IPS-NIHi11 (cell line): ENCODE measurements around the gene CEACAM6.
"Not testable (repeated sequence)": the region's sequence is repeated elsewhere in the genome, so short reads cannot be mapped to it uniquely, and the experiment has no call there.

Experiments used
- DNase-seq: peaks from one replicate; pipeline ENCODE4 v3.0.0; 2012; ENCODE audit warnings: mixed read lengths, low spot score

Gene CEACAM6

DNA sequence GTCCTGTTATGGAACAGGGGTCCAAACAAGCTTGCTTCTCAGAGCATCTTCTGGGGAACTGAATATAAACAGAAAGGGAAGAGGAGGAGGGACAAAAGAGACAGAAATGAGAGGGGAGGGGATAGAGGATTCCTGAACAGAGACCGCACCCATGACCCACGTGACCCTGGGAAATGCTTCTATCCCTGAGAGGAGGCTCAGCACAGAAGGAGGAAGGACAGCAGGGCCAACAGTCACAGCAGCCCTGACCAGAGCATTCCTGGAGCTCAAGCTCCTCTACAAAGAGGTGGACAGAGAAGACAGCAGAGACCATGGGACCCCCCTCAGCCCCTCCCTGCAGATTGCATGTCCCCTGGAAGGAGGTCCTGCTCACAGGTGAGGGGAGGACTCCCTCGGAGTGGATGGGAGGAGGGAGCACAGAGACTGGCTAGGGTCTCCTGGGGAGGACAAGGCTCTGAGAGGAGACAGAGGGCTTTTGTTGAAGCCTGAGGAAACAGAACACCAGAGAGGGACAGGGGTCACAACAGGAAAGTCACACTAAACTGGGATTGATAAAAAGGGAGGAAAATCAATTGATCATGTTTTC lies at the start of gene CEACAM6:
Gene CEACAM6, plus strand, starts transcription at position 203 of the 586 bp plus-strand sequence. Its CDS starts 109 bp downstream, at position 312.
- DNase-seq = no peak

DNA sequence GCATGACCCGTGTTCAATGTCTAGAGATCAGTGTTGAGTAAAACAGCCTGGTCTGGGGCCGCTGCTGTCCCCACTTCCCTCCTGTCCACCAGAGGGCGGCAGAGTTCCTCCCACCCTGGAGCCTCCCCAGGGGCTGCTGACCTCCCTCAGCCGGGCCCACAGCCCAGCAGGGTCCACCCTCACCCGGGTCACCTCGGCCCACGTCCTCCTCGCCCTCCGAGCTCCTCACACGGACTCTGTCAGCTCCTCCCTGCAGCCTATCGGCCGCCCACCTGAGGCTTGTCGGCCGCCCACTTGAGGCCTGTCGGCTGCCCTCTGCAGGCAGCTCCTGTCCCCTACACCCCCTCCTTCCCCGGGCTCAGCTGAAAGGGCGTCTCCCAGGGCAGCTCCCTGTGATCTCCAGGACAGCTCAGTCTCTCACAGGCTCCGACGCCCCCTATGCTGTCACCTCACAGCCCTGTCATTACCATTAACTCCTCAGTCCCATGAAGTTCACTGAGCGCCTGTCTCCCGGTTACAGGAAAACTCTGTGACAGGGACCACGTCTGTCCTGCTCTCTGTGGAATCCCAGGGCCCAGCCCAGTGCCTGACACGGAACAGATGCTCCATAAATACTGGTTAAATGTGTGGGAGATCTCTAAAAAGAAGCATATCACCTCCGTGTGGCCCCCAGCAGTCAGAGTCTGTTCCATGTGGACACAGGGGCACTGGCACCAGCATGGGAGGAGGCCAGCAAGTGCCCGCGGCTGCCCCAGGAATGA lies 48.4 kb upstream of the CEACAM6 start:
- peak; percentile 74 for DNase-seq

DNA sequence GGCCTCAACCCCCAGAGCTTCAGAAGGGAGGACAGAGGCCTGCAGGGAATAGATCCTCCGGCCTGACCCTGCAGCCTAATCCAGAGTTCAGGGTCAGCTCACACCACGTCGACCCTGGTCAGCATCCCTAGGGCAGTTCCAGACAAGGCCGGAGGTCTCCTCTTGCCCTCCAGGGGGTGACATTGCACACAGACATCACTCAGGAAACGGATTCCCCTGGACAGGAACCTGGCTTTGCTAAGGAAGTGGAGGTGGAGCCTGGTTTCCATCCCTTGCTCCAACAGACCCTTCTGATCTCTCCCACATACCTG lies 47.9 kb upstream of the CEACAM6 start:
- DNase-seq = no peak

DNA sequence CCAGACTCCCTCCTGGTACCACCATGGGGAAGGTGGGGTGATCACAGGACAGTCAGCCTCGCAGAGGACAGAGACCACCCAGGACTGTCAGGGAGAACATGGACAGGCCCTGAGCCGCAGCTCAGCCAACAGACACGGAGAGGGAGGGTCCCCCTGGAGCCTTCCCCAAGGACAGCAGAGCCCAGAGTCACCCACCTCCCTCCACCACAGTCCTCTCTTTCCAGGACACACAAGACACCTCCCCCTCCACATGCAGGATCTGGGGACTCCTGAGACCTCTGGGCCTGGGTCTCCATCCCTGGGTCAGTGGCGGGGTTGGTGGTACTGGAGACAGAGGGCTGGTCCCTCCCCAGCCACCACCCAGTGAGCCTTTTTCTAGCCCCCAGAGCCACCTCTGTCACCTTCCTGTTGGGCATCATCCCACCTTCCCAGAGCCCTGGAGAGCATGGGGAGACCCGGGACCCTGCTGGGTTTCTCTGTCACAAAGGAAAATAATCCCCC lies 47.4 kb upstream of the CEACAM6 start:
- no peak for DNase-seq

DNA sequence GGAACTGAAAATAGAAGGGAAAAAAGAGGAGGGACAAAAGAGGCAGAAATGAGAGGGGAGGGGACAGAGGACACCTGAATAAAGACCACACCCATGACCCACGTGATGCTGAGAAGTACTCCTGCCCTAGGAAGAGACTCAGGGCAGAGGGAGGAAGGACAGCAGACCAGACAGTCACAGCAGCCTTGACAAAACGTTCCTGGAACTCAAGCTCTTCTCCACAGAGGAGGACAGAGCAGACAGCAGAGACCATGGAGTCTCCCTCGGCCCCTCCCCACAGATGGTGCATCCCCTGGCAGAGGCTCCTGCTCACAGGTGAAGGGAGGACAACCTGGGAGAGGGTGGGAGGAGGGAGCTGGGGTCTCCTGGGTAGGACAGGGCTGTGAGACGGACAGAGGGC lies 46.8 kb upstream of the CEACAM6 start, which contains the start of gene CEACAM5:
Gene CEACAM5, plus strand, starts transcription at position 146 of the 400 bp plus-strand sequence. Its CDS starts 106 bp downstream, at position 252.
- no peak for DNase-seq

DNA sequence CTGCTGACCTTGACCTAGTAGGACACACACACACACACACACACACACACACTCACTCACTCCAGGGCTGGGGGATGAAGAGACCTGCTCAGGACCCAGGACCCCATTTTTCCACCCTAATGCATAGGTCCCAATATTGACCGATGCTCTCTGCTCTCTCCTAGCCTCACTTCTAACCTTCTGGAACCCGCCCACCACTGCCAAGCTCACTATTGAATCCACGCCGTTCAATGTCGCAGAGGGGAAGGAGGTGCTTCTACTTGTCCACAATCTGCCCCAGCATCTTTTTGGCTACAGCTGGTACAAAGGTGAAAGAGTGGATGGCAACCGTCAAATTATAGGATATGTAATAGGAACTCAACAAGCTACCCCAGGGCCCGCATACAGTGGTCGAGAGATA lies 45.8 kb upstream of the CEACAM6 start:
- DNase-seq = not testable (repeated sequence)

DNA sequence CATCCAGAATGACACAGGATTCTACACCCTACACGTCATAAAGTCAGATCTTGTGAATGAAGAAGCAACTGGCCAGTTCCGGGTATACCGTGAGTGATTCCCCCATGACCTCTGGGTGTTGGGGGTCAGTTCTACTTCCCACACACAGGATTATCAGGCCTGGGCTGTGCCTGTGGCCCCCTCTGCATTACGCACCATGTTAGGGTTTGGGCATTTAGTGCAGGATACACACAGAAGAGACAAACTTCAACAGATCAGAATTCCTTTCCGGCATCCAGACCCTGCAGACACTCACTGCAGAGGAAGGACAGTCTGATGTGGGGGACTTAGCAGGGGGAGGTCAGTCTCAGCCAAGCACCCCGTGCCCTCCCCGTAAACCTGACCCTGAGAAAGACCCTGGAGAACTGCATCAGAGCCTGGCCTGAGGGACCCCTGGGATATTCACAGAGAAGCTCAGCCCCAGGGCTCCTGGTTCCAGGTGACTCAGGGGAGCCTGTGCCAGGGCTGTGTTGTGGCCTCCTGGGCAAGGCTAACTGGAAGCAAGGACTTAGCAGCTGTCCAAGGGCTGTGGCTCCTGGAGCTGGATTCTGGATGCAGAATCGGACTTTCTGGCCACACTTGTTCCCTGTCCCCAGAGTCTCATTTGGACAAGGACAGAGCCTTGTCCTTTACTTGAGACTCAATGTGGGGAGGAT lies 45.2 kb upstream of the CEACAM6 start:
- no peak for DNase-seq

DNA sequence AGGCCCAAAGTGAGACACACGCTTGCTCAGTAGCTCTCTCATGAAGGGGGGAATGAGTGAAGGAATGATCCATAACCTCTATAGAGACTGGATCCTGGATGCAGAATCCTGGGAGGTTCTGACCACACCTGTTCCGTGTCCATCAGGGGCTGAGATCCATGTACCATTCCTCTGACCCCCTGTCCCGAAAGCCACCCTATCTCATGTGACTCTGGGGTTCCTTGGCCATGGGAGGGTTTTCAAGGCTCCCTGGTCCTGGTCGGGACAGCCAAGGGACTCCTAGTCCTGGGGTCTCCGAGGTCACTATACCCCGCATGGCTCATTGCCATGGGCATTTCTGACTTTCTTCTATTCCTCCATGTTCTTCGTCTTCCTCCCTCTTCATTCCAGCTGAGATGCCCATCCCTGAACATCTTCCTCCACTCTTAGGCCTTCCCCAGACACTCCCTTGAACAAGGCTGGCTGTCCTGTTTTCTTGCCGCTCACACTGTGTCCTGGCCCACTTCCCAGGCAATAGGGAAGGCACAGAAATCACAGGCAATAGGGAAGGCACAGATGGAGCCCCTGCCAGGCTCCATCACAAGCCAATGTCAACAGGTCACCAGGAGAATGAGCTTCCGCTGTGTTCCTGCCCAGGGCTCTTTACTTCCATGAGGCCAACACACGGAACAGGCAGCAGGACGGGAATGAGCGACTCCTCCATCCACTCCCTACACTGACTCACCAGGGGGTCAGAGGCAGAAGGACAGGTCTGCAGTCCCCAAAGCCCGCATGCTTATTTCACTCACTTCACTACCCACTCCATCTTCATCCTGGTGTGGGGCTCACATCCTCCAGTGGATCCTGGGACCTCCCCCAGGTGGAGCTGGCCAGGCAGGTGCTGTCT lies 43.7 kb upstream of the CEACAM6 start:
- no peak for DNase-seq

DNA sequence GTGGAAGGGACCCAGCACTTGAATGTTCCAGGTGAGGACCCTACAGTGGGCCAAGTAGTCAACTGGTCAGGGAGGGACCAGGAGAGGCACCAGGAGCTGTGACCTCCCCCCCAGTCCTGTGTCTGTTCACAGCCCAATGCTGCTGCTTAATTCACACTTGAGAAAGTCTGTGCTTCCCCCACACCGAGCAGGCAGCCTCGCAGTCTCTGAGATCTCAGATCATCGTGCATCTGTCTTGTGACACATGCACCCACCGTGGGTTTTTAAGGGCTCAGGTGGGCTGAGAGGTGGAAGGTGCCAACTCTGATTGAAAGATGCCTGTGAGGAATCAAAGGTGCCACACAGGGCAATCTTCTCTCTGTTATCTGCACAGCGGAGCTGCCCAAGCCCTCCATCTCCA lies 40.7 kb upstream of the CEACAM6 start:
- DNase-seq = no peak

DNA sequence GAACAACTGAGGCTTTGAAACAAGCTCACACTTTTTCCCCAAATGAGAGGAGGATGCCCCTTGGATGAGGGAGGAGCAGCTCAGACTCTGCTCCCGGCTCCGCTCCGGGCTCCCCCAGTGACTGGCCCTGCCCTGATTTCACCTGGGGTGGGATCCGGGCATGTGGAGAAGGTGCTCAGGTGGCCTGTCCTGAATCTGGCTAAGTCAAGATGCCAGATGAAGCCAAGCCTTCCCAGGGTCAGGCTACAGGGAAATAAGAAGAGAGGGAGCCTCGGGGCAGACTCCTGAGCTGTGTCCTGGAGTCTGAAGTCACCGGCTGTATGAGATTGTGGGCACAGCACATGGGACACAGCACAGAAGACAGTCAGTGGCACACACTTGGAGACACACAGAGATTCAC lies 36.6 kb upstream of the CEACAM6 start:
- DNase-seq = no peak

DNA sequence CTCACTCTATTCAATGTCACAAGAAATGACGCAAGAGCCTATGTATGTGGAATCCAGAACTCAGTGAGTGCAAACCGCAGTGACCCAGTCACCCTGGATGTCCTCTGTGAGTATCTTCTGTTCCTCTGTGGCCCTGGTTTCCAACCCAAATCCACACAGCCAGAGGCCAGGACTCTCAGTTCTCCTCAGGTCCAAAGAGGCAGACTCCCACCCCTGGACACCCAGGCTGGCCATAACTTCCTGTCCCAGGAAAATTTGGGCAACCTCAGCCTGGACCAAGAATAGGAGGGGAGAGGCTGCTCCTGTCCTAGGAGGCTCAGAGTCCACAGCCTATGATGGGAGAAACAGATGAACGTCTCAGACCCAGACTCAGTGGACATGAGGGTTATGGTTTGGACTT lies 35.2 kb upstream of the CEACAM6 start:
- DNase-seq = no peak

DNA sequence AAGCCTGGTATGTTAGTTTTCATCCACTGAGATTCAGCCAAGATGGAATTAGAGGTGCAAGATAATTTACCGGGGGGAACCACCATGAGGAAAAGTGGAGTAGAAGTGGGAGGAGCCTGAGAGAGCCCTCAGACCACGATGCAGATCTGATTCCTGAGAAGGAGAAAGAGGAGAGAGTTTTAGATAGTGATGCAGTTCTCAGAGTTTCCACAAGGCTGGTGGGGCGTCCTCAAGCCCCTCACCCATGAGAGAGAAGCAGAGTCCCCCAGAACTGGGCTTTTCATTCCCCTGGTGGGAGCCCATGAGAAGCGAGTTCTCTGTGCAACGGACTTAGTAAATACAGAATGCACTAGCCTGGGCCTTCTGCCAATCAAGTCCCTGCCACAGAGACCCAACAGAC lies 28.8 kb upstream of the CEACAM6 start:
- no peak for DNase-seq

DNA sequence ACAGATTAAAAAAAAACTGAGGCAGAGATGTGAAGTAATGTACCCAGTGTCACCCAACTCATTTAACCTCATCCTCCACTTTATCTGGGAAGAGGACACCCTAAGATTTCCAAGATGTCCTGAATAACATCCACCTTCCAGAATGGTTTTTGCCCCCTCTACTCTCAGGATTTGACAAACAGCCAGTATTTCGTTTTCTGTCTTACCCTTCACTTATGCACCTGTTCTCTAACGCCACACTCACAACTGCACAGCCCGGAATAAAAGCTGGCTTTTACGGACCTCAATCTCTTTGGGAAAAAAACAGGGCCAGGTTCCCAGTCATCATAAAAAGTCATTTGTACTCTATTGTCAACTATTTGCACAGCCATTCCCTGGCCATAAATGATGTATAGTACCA lies 21.2 kb upstream of the CEACAM6 start:
- no peak for DNase-seq

DNA sequence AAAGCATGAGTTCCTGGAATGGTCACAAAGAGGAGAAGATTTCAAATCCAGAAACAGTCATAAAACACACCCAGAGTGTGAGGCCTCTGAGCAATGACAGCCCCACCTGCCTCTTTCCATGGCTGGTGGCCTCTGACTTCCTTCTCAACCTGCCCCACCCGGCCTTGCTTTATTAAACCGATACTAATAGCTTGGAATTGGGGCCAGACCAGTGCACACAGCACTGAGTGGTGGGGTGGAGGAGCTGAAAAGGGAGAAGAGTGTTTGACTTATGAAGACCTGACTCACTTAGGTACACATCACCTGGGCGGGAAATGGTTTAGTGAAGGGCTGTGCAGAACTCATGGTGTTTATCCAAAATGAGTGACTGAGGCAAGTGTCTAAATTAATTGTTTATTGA lies 20.7 kb upstream of the CEACAM6 start:
- DNase-seq = no peak

DNA sequence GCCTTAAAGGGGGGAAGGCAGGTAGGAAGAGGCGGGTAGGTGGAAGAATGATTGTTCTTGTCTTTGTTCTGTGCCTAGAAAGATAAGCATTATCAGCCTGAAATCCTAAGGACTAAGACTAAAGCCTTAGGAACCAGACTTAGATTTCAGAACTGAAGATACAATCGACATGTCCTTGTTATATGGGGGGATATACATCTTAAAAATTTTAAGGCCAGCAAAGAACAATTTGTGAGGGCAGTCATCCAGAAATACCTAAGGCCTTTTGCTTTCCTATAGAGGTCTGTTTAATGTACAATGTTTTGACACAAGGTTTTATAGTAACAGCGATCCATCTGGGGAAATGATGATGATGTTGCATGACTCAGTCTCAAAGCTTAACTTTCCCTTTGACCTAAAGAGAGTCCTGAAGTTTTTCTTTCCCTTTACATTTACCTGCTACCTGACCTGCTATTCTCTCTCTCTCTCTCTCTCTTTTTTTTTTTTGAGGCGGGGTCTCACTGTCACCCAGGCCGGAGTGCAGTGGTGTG lies 20.2 kb upstream of the CEACAM6 start:
- DNase-seq = no peak

DNA sequence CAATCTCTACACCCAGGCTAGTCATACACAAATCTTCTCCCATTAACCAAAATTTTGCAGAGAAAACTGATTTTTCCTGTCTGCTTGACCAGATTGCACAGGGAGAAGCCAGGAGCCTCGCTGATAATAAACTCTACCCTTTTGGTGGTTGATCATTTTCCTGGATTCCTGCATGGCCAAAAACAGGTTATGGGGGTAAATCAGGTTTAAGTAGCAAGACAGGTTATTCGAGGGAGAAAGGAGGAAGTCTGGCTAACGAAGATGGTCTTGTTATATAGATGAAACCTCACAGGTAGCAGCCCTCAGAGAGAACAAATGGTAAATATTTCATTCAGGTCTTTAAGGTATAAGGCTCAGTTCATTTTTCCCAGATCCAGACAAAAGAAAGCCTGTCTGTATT lies 16.0 kb upstream of the CEACAM6 start:
- DNase-seq = no peak

DNA sequence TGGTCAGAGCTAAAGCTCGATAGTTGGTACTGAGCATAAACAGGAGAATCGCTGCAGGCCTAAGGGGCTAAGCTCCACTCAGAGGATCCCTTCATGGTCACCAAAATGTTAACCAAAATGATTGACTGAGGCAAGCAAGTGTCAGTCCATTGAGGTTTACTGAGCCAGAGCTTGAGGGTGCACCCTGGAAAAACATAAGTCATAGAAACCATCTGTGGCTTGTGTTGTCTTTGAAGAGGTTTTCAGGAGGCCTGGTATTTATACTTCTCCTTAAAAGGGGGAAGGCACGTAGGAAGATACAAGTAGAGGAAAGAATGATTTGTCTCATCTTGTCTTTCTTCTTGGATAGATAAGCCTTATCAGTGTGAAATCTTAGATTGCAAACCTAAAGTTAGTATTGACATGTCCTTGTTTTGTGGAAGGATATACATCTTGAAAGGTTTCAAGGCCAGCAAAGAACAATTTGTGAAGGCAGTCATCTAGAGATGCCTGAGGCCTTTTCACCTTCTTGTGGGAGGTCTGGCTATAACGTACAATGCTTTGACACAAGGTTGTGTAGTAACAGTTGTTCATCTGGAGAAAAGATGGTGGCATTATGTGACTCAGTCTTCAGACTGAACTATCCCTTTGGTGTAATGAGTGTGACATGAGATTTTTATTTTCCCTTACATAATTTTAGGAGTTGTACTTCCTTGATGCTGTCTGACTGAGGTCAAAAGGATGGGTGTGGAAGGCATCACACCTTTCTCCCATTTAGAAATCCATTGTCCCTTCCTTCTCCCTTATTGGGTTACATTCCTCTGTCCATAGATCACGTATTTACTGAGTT lies 14.7 kb upstream of the CEACAM6 start:
- DNase-seq = no peak

DNA sequence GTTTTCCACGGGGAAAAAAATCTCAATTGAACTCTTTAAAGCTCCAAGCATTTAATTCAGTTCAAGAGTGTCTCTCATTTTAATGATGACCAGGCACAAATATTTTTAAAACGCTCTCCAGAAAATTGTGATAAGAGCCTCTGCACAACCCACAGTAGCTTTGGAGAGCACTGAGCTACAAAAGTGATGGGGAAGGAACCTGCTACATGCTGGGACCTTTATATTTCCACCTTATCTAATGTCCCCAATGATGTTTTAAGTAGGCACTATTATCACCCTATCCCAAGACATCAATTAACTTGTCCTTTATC lies 14.1 kb upstream of the CEACAM6 start:
- DNase-seq = no peak

DNA sequence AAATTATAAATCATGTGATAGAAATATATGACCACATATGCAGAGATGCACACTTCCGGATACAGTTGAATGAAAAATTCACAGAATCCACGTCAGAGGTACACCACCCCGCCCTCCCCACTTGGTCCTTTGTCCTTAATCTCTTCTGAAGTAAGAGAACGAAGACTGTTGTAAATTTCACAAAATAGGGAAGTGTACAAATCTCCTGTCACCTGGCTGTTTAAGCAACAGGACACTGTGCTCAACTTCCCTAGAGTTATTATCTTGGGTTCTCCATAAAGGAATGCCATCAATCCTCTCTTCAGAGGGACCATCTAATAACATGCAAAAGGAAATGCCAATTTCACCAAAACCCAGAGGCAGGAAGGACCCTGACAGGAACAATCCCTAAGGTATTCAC lies 10.5 kb upstream of the CEACAM6 start:
- no peak for DNase-seq

DNA sequence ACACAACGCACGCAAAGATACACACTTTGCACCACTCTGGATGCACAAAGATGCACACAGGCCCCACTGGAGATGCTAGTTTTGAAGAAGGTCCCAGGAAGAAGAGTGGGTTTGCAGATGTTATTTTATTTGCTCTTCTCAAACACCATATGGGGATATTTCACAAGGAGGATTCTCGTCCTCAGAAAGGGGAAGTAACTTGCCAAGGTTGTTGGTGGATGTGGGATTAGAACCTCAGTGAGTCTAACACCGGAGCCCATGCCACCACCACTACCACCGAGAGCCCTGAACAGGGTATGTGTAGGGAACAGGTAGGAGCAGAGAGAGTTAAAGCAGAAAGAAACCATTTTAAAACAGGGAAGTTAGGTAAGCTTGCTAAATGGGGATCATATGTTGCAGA lies 9.6 kb upstream of the CEACAM6 start:
- DNase-seq = no peak

DNA sequence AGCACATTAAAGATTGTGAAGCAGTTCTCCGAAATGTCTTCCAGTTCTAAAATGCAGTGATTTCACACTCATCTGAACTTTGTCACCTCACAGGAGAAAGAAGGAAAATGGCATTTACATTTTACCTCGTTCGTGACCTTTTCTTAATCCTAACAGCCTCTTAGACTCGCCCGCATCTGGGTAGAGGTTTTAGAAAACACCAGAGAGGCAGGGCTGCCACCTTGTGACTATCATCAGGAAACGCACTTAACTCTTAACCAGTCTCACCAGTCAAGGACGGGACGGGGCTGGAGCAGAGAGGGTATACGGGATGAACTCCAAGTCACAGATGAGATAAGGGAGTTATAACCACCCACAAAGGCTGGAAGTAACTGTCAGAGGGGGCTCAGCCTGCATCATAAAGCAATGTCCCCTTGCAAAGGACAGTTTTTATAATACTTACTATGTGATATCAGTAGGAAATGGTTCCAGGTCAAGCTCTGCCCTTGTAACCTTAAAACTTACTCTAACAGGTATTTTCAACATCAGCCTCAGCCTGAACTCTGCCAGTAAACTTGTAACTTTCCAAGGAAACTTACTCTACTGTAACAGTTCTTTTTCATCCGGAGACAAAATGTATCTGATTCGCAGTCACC lies 8.6 kb upstream of the CEACAM6 start:
- DNase-seq = peak; percentile 39
